Ovary (tissue), 3 donors: ENCODE data around the gene SLC39A3.

ENCODE experiments used
- POLR2A ChIP-seq: fragments of 450-650 bp; IDR thresholded peaks from one replicate; pipeline ENCODE4 v1.6.1; 2017; ENCODE audit warnings: antibody characterized with exemption, mild to moderate bottlenecking, moderate library complexity
- TF ChIP-seq, protein P1 (sequence below), 3 donors: fragments of 450-650 bp in 2 of 3; fragments of 200-600 bp in 1 of 3; IDR thresholded peaks; one replicate each; pipeline versions ENCODE4 v1.5.1 to v1.8.0; 2016 to 2022; ENCODE audit warnings: antibody characterized with exemption in 3 of 3, mild to moderate bottlenecking in 1 of 3
- donor health status: DM: no; HTN: no; CAD: no.

DNA sequence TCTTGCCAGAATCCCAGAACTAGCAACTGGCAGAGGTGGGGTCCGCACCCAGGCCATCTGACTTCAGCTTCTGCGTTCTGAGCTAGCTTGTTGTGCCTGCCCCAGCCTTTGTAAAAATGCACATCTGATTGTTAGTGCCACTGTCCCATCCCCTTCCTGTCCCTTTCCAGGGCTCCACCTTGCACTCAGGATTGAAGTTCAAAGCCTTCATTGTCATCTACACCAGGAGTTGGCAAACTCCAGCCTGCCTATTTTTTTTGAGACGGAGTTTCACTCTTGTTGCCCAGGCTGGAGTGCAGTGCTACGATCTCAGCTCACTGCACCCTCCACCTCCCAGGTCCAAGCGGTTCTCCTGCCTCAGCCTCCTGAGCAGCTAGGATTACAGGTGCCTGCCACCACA, 48.4 kb upstream of the SLC39A3 start:
- no peak for TF ChIP-seq POLR2A
- TF ChIP-seq, protein P1, sequence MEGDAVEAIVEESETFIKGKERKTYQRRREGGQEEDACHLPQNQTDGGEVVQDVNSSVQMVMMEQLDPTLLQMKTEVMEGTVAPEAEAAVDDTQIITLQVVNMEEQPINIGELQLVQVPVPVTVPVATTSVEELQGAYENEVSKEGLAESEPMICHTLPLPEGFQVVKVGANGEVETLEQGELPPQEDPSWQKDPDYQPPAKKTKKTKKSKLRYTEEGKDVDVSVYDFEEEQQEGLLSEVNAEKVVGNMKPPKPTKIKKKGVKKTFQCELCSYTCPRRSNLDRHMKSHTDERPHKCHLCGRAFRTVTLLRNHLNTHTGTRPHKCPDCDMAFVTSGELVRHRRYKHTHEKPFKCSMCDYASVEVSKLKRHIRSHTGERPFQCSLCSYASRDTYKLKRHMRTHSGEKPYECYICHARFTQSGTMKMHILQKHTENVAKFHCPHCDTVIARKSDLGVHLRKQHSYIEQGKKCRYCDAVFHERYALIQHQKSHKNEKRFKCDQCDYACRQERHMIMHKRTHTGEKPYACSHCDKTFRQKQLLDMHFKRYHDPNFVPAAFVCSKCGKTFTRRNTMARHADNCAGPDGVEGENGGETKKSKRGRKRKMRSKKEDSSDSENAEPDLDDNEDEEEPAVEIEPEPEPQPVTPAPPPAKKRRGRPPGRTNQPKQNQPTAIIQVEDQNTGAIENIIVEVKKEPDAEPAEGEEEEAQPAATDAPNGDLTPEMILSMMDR (IDR thresholded peaks at IDR 0.05), result no peak
